NCI-H2196 treated with DMSO at 0.1 percent for 48 hours (cell line): ENCODE data around the gene ZHX3.

Experiments used
- DNase-seq: peaks from one replicate; lab custom pipeline; 2025; ENCODE audit not compliant: unreplicated experiment; lab: John Stamatoyannopoulos, UW

ZHX3 gene

DNA sequence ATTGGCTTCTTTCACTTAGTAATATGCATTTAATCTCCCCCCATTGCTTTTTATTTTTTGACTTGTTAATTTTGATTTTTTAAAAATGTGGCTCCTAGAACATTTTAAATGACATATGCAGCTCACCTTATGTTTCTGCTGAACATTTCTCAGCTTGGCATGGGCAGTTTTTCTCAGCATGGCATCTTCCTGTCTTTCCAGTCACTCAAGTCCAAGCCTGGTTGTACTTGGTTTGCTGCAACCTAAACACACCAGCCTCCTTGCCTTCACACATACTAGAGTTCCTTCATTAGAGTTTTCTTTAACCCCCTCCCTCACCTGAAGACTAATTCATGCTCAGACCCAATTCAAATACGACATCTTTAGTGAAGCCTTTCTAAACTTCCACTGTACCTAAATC lies 86.4 kb downstream of the ZHX3 start:
- no peak for DNase-seq

DNA sequence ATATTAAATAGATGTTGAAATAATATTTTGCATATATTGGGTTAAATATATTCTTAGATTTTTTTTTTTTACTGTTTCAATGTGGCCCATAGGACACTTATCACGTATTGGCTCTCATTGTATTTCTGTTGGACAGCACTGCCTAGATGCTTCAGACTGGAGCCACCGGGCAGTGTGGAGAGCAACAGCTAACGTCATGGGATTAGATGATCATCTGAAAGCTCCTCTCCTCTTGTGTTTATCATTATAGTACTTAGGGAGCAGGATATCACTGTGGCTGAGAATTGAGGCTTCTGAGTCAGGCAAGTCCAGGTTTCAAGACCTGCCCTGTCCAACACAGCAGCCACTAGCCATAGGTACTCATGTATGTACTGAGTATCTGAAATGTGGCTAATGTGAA lies 87.4 kb downstream of the ZHX3 start:
- DNase-seq, result no peak

DNA sequence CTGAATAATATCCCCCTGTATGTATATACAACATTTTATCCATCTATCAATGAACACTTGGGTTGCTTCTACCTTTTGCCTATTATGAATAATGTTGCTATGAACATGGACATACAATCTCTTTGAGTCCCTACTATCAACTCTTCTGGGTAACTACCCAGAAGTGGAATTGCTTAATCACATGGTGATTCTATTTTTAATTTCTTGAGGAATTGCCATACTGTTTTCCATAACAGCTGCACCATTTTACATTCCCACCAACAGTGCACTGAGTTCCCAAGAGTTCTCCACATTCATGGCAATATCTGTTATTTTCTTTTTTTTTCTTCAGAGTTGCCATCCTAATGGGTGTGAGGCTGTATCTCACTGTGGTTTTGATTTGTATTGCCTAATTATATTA lies 88.3 kb downstream of the ZHX3 start:
- DNase-seq, result no peak

DNA sequence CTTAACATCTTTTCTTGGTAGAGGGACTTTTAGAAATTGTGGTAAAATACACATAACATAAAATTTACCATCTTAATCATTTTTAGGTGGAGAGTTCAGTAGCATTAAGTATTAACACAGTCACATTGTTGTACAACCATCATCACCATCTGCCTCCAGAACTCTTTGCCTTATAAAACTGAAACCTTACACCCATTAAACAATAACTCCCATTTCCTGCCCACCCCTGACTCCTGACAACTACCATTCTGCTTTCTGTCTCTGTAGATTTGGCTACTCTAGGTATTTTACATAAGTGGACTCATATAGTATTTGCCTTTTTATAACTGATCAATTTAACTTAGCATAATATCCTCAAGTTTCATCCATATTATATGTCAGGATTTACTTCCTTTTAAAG lies 88.7 kb downstream of the ZHX3 start:
- no peak for DNase-seq

DNA sequence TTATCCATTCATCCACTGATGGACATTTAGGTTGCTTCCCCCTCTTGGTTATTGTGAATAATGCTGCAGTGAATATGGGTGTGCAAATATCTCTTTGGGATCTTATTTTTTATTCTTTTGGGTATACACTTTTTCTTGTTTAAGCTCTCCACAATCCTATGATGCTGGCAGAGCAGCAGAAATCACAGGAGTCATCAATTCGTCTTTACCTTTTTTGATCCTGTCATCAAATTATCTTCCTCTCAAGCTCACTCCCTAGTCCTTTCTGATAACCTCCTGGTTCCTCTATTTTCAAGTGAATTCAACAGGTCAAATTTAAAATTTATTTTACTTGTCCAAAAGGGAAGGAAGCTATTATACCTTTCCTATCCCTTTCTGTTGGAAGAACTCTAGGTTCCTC lies 91.1 kb downstream of the ZHX3 start:
- DNase-seq, result no peak

DNA sequence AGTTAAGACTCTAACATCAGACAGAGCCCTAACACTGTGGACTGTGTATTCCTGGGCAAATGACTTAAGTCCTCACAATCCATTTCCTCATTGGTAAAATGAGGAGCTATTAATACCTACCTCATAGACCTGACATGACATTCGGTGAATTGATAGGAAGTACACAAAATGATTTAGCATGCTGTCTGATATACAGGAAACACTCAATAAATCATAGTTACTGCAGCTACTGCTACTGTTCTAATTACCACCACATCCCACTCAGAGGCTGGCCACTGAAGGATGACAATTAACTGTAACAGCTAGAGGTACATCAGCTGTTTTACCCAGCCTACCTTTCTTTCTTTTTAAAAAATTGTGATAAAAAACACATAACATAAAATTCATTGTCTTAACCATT lies 92.4 kb downstream of the ZHX3 start:
- DNase-seq, result no peak

DNA sequence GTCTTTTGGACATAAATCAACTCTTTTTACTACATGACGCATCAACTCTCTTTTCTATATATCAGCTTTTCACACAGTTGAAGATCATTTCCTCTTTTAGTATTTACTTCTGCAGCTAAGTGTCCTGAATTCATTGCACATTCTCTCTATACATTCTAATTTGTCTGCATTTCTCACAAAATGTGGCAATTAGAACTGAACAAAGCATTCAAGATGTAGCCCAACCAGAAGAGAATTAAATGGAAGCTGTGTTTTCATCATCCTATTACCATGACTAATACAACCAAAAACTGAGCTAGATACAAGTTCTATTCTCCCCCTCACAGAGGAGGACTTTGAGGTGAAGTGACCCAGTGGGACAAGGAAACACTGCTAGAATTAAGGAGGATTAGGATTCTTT lies 93.2 kb downstream of the ZHX3 start:
- no peak for DNase-seq

DNA sequence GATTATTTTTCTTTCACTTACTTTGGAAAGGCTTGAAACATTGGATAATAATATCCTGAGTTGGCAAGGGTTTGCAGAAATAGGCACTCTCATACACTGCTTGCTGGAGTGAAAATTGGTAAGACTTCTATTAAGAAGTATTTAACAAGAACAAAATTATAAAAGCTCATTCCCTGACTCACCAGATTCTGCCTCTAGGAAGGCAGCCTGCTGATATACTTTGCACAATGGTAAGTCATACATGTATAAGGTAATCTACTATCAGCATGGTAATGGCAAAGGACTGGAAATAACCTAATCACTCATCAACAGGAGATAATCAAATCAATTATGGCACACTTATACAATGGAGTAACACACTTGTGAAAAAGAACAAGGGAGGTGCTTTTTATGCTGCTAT lies 94.4 kb downstream of the ZHX3 start:
- no peak for DNase-seq

DNA sequence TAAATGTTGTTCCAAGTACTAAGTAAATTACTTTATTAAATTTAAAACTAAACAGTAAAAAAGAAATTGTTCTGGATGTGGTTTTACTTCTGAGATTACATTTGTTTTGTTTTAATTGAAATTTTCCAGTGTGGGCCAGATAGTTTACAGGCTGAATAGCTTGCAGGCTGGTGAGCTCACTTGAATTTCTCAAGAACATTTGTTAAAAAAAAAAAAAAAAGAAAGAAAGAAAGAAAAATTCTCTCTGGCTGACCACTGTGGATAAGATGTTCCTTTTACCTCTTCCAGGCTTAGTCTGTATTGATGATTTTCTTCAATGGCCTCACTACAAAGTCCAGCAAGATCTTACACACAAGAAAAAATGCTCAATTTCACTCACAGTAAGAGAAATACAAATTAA lies 94.8 kb downstream of the ZHX3 start:
- no peak for DNase-seq

DNA sequence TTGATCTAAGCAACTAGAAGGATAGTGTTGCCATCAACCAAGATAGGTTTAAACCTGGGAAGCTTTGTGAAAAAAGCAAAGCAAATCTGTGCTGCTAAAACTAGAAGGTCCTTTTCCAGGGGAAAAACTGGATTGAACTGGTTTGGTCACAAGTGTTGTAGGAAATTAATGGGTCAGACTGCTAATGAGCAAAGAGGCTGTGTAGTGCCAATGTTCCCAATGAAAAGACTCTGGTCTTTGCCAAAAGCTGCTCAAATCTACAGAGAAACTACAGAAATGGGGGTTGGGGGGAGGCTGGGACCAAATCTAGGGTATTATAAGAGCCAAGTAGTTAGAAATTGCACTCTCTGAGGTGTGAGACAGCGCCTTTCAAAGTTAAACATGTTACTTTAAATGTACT lies 95.2 kb downstream of the ZHX3 start:
- no peak for DNase-seq

DNA sequence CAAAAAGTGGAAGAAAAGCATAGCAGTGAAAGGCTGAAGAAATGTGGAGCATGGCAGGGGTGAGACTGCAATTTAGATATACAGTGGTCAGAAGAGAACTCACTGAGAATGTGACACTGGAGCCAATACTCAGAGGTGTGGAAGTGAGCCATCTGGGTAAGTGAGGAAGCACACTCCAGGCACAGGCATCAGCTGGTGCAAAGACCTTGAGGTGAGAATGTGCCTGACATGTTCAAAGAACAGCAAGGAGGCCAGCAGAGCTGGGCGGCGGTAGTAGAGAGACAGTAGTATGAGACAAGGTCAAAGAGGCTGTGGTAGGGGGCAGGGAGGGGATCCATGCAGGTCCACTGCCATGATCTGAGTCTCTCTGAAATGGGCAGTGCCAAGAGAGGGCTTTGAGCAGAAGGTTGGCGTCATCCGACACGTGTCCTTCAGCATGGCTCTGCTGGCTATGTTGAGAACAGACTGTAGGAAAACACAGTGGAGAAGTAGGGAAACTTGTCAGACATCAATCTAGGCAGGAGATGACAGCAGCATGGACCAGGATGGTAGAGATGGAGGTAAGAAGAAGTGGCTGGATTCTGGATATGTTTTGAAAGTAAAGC lies 95.8 kb downstream of the ZHX3 start:
- DNase-seq, result no peak

DNA sequence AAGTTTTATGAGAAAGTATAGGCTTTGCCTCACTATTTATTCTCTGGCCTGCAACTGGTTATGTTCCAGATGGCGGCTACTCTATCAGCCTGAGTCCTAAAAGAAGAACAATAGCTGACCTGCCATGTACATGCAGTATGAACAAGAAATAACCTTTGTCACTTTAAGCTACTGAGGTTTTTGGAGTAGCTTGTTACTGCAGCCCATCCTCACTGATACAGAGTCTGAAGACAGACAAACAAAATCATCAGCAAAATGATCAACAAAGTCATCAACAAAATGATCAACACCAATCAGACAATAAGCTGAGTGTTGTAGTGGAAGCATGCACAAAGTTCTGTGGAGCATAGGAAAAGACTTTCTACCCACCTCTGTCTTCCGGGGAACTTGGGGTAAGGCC lies 97.7 kb downstream of the ZHX3 start:
- DNase-seq, result no peak

DNA sequence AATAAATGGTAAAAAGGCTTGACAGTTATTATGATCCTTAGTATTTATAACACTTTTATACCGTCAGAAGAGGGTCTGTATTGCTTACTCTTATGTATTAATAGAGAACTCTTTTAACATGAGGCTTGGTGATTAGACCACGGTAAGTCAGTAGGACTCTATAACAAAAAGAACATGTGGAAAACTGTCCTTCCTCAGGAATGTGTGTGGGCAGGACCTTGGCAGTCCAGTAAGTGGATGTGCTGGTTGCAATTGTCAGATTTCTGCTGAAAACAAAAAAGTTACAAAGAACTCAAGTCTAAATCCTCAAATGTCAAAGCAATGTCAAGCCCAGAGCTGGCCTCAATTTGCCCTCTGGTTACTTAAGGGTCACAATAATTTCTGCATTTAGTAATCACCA lies 99.1 kb downstream of the ZHX3 start:
- no peak for DNase-seq

DNA sequence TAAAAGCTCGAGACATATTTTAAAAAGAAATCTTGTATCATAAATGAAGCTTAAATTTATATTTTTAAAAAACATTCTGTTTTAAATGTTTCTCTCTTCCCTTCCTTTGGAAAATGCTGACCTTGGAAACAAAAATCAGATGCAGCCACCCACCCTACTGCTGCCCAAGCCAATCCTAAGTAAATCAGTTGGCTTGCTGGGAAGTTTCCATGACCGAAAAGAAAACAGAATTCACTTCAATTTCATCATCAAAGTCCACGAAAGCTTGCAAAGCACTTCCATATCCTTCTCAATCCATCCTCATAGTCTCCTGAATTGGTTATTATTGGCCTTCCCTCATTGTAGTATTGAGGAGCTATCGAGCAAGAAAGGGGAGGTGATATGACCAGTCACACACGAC lies 100.1 kb downstream of the ZHX3 start:
- no peak for DNase-seq

DNA sequence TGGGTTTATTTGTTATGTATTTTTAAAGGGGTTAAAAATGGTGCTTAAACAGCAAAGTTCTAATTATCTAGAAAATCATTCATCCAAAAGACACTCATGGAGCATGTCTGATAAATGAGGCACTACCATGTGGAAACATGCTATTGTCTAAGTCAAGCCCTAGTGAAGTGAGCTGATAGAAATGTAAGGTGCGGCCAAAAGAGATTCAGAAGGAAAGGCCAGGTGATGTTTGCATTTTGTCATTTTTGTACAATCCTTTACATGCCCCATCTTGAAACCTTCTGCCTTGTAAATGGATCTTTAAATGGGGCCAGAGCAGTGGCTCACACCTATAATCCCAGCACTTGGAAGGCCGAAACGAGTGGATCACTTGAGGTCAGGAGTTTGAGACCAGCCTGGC lies 102.9 kb downstream of the ZHX3 start:
- DNase-seq, result no peak

DNA sequence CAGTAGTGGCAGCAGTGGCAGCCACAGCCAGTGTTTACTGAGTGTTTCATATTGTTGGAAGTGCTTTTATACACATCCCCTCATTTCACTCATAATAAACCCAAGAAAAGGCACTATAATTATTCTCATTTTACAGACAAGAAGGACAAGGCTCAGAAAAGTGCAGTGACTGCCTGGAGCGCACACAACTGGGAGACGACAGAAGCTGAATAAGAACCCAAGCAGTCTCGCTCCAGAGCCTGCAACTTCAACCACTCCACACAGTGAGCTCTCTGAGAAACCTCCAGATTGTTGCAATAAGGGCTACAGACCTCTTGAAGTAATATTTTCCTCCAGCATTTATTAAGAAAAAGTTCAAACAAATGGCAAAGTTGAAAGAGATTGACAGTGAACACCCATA lies 103.3 kb downstream of the ZHX3 start:
- no peak for DNase-seq

DNA sequence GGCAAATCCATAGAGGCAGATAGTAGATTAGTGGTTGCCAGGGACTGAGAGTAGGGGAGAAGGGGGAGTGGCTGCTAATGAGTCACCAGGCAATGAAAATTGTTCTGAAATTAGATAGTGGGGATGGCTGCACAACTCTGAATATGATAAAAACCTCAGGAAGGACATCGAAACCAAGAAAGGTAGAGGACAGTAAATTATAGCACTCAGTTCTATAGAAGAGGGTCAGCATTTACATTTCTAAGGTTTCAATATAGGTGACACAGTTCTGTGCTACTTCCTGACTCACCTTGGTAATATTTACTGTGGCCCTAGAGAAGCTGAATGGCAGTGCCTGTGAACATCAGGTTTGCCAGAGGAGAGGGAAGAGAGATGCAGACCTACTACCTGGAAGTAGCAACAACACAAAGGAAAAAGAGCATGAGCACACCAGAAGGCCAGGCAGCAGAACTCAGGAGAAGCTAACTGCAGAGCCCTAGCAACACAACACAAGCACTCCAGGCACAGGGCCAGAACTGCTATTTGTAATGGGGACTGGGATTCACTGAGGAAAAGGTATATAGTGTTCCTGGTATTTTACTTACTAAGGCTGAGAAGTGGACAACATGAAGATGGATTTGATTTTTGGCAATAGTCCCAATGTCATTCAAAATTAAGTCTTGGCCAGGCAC lies 104.2 kb downstream of the ZHX3 start:
- peak; percentile 8 for DNase-seq

DNA sequence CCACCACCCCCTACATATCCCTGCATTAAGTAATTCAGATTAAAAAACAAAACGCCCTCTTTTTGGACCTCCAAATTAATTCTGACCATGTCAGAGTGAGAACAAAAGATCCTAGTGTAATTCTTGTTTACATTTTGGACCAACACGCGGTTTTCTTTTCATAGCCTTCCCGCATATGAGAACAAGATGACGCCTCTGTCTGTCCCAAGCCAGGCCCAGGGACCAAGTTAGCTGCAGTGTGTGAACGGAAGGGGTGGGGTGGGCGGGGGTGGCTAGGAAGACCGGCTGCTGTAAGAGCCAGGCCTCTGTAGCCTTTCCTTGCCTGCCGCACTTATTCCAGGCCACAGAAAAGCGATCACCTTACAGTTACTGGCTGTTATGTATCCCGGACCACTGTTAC lies 112.2 kb downstream of the ZHX3 start:
- DNase-seq, result no peak

DNA sequence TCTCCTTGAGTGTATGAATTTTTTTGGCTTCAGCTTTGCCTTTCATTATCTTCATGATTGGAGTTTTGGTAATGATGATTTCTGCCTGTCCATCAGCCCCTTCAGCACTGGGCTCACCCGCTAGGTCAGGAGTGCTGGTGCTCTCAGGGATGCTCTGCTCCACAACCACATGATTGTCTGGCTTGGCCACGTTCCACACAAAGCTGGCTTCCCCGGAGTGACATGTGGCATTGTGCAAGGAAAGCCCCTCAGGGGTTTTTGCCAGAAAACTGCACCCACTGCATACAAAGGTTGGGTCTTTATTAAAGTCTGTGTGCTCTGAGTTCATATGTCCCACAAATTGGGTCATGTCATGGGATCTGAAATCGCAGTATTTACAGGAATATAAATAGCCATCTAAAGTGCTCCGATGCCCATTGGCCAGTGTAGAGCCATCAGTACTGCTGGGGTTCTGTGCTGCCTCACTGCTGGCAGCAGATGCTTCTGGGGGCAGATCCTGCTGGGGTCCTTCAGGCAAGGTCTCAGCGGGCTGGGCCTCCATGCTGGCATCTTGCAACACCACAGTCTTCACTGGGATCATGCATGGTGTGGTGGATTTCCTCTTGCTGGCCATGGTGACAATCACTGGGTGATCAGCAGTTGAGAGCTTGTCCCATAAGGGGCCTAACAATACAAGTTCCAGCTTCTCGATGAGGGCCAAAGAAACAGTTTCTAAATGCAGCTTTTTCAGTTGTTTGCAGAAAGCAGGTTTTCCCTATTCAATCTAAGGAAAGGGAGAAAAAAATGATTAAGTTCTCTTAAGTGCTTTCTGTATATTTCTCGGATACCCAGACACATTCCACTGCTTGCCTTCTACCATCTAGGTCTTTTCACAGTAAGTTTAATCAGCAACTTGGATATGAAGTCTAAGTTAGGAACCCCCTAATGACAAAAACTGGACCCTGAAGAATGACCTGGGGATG lies 112.9 kb downstream of the ZHX3 start:
- no peak for DNase-seq

DNA sequence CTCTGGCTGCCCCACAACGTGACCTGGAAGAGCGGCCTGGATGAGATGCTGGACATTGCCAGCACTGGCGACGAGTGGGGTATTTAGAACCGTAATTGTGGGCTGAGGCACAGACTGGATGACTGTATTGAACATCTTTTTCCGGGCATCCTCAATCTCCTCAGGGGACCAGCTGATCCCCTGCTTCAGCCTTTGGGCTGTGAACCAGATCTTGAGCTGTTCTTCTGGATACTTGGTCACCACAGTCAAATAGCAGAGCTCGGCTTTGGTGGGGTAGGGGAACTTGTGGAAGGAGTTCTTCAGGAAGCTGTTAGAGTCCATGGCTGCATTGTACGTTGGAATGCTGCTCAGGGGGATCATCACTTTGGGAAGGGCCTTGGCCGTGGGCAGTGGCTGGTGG lies 113.9 kb downstream of the ZHX3 start:
- DNase-seq, result no peak

DNA sequence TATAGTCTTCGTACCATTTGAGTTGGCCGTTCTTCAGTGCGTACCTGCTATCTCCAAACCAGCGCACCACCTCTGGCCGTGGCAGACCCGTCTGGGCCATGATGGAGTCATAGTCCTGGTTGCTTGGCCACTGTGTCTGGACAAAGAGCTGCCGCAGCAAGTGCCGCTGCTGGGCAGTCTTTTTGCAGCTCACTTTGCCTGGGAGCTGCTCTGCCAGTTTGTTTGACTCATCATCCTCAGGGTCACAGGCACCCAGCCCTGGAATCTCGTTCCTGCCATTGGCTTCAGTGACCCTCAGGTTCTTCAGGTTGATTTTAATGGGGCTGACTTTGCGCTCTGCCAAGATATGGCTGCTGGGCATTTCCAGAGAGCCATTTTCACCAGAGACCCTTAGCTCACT lies 115.1 kb downstream of the ZHX3 start:
- DNase-seq, result no peak

DNA sequence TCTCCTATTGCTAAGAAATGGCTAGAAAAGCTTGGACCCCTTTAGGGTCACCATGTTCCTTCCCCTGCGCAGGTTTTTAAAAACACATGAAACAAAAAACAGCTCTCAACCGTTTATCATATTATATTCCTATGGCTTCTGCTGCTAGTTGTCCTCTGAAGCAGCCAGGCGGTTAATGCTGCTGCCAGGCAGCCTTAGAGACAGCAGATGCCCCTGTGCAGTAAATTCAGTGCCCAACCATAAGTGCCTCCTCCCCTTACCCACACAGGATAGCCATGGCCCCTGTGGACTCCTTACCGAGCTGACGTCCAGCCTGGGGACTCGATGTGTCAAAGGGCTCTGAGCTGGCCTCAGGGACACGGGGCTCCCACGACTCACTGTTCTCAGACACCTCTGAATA lies 115.8 kb downstream of the ZHX3 start:
- no peak for DNase-seq
